Loucy (cell line): ENCODE results near the gene BANK1.

Experiments used
- H2AFZ ChIP-seq: fragments of 200-600 bp; sonication (generic); 2 replicates; pipeline ENCODE4 v1.6.0; 2016; ENCODE audit warnings: antibody characterized with exemption, mild to moderate bottlenecking, low read length, moderate library complexity
- H3F3A ChIP-seq: fragments of 200-600 bp; 2 replicates; pipeline ENCODE4 v1.6.0; 2016; ENCODE audit warnings: antibody characterized with exemption, low read depth, mild to moderate bottlenecking
- H3K27me3 ChIP-seq: fragments of 200-600 bp; sonication (generic); 2 replicates; pipeline ENCODE4 v1.6.1; 2014; ENCODE audit warnings: low read length, mild to moderate bottlenecking; ENCODE audit not compliant: insufficient read depth, poor library complexity, severe bottlenecking
- H3K36me3 ChIP-seq: fragments of 200-600 bp; sonication (generic); 2 replicates; pipeline ENCODE4 v1.6.1; 2016; ENCODE audit warnings: low read length; ENCODE audit not compliant: insufficient read depth
- H3K4me1 ChIP-seq: fragments of 200-600 bp; sonication (generic); 2 replicates; pipeline ENCODE4 v1.5.1; 2014; ENCODE audit warnings: low read length, mild to moderate bottlenecking; ENCODE audit not compliant: insufficient read depth, poor library complexity, severe bottlenecking
- H3K4me2 ChIP-seq: fragments of 200-600 bp; sonication (generic); 2 replicates; pipeline ENCODE4 v1.6.0; 2014; ENCODE audit warnings: antibody characterized with exemption, low read length, low read depth, mild to moderate bottlenecking; ENCODE audit not compliant: poor library complexity, severe bottlenecking
- H3K4me3 ChIP-seq: fragments of 200-600 bp; sonication (generic); 2 replicates; pipeline ENCODE4 v1.5.1; 2014; ENCODE audit warnings: low read length, mild to moderate bottlenecking, mixed read lengths; ENCODE audit not compliant: poor library complexity, severe bottlenecking
- H3K79me2 ChIP-seq: fragments of 200-600 bp; sonication (generic); 2 replicates; pipeline ENCODE4 v1.6.1; 2014; ENCODE audit warnings: low read length; ENCODE audit not compliant: insufficient read depth
- H3K9ac ChIP-seq: fragments of 200-600 bp; sonication (generic); 2 replicates; pipeline ENCODE4 v1.6.0; 2014; ENCODE audit warnings: mild to moderate bottlenecking, low read depth, low read length, moderate library complexity; ENCODE audit not compliant: poor library complexity, severe bottlenecking
- H3K9me2 ChIP-seq: fragments of 200-600 bp; sonication (generic); replicated peaks from 2 replicates; pipeline ENCODE4 v1.6.1; 2016; ENCODE audit warnings: low read depth, low read length, mixed read lengths
- H3K9me3 ChIP-seq: fragments of 200-600 bp; sonication (generic); 2 replicates; pipeline ENCODE4 v1.6.1; 2014; ENCODE audit warnings: mild to moderate bottlenecking, antibody characterized with exemption, low read length, low read depth; ENCODE audit not compliant: insufficient read depth
- H4K20me1 ChIP-seq: fragments of 200-600 bp; sonication (generic); 2 replicates; pipeline ENCODE4 v1.6.0; 2014; ENCODE audit warnings: antibody characterized with exemption, low read length, mild to moderate bottlenecking; ENCODE audit not compliant: insufficient read depth, poor library complexity, severe bottlenecking
- EZH2phosphoT487 ChIP-seq: fragments of 200-600 bp; IDR thresholded peaks from 2 replicates; pipeline ENCODE4 v1.6.1; 2018; ENCODE audit warnings: antibody characterized with exemption, mild to moderate bottlenecking, moderate library complexity, borderline replicate concordance
- TF ChIP-seq, protein P1 (sequence below): fragments of 200-600 bp; sonication (generic); conservative IDR thresholded peaks from 2 replicates; pipeline ENCODE4 v1.5.1; 2014; ENCODE audit warnings: mild to moderate bottlenecking, antibody characterized with exemption, low read length

The BANK1 gene

DNA sequence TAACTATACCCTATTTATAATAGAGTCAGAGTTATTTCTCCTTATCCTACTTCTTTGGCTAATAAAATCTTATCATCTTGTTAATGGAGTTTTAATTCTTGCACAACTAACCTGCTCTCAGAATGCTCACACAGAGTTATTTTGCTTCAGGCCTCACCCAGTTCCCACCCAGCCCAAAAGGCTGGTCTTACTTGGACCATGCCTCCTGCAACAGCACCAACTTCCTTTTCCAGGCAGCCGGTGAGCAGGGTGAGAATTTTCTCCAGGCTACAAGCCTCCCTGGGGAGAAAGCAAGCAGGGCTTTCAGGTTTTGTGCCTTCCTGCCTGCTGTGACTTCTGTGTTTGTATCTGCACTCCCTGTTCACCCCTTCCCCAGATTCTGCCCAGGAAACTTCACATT is 29.1 kb upstream of the BANK1 start:
- Histone ChIP-seq H3K36me3 (no peaks in the 10 kb centered on the region), H3K27me3 (no peaks in the 10 kb centered on the region), H4K20me1 (no peaks in the 10 kb centered on the region), H3K79me2 (no peaks in the 10 kb centered on the region), H3K4me3 (no peak overlapping the region), H3K4me2 (no peak overlapping the region), H3K9me2 (no peaks in the 10 kb centered on the region), H2AFZ (no peak overlapping the region), H3K9me3 (no peaks in the 10 kb centered on the region), H3F3A (no peaks in the 10 kb centered on the region), H3K9ac (no peak overlapping the region), H3K4me1 (no peaks in the 10 kb centered on the region)
- TF ChIP-seq EZH2phosphoT487: no peak
- TF ChIP-seq, protein P1, sequence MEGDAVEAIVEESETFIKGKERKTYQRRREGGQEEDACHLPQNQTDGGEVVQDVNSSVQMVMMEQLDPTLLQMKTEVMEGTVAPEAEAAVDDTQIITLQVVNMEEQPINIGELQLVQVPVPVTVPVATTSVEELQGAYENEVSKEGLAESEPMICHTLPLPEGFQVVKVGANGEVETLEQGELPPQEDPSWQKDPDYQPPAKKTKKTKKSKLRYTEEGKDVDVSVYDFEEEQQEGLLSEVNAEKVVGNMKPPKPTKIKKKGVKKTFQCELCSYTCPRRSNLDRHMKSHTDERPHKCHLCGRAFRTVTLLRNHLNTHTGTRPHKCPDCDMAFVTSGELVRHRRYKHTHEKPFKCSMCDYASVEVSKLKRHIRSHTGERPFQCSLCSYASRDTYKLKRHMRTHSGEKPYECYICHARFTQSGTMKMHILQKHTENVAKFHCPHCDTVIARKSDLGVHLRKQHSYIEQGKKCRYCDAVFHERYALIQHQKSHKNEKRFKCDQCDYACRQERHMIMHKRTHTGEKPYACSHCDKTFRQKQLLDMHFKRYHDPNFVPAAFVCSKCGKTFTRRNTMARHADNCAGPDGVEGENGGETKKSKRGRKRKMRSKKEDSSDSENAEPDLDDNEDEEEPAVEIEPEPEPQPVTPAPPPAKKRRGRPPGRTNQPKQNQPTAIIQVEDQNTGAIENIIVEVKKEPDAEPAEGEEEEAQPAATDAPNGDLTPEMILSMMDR: no peak

DNA sequence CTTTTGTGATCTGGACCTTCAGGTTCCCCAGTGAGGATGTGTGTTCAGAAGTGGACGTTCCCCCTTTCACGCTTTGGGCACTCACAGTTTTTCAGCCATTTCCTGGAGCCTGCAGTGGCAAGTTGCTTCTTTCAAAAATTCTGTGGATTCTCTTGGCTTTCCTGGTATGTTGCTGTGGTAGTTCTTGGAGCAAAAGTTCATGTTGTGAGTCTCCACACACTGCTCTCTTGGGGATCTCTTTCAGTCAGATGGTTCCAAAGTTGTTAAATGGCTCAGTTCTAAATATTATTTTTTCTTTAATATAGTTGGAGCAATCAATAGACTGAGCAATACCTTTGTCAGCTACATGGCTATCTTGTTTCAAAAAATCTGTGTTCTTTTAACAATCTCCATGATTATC is 28.5 kb upstream of the BANK1 start:
- H3K36me3 ChIP-seq: no peaks in the 10 kb centered on the region
- no peaks in the 10 kb centered on the region for H3K4me1 ChIP-seq
- no peak overlapping the region for H3K4me2 ChIP-seq
- H3K79me2 ChIP-seq: no peaks in the 10 kb centered on the region
- no peak overlapping the region for H3K9ac ChIP-seq
- no peak overlapping the region for H3K4me3 ChIP-seq
- no peak for TF ChIP-seq EZH2phosphoT487
- TF ChIP-seq, protein P1: no peak
- H2AFZ ChIP-seq: no peak overlapping the region
- no peaks in the 10 kb centered on the region for H3K27me3 ChIP-seq
- H3F3A ChIP-seq: no peaks in the 10 kb centered on the region
- H4K20me1 ChIP-seq: no peaks in the 10 kb centered on the region
- no peaks in the 10 kb centered on the region for H3K9me2 ChIP-seq
- no peaks in the 10 kb centered on the region for H3K9me3 ChIP-seq

DNA sequence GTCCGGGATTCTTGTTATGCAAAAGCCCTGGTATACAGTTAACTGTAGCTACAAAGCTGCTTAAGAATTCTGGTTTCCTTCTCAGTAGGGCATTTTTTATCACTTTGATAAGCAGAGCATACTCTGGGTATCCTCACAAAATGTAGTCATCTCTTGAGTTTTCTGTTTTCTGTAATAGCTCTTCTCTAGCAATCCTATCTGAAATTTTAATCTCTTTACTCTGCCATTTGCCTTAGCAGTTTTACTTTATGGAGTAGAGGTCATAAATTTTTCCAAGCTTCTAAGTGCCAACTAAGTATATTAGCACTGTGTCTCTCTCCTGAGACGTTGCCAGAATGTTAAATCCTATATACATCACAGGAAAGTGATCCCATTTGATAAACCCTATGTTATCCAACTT is 28.0 kb upstream of the BANK1 start:
- H3K9me2 ChIP-seq: no peaks in the 10 kb centered on the region
- no peaks in the 10 kb centered on the region for H3F3A ChIP-seq
- no peaks in the 10 kb centered on the region for H3K9me3 ChIP-seq
- H3K4me1 ChIP-seq: no peaks in the 10 kb centered on the region
- no peaks in the 10 kb centered on the region for H3K79me2 ChIP-seq
- H3K4me2 ChIP-seq: no peak overlapping the region
- TF ChIP-seq, protein P1: no peak
- no peak for TF ChIP-seq EZH2phosphoT487
- H3K36me3 ChIP-seq: no peaks in the 10 kb centered on the region
- H4K20me1 ChIP-seq: no peaks in the 10 kb centered on the region
- H3K4me3 ChIP-seq: no peak overlapping the region
- no peak overlapping the region for H2AFZ ChIP-seq
- no peaks in the 10 kb centered on the region for H3K27me3 ChIP-seq
- H3K9ac ChIP-seq: no peak overlapping the region
